HG03095 (cell line): ENCODE measurements around the gene PLEKHJ1.
"Not testable (repeated sequence)": the region's sequence is repeated elsewhere in the genome, so short reads cannot be mapped to it uniquely, and the experiment has no call there.

ENCODE experiments used
- ATAC-seq: cut with Tn5 transposase; IDR thresholded peaks from one replicate; pipeline ENCODE4 v1.9.1; 2021; ENCODE audit warnings: moderate library complexity; ENCODE audit not compliant: unreplicated experiment

The PLEKHJ1 gene

GRCh38 chr19:2201473-2202148, 34.5 kb downstream of the PLEKHJ1 start:
- no peak for ATAC-seq

DNA sequence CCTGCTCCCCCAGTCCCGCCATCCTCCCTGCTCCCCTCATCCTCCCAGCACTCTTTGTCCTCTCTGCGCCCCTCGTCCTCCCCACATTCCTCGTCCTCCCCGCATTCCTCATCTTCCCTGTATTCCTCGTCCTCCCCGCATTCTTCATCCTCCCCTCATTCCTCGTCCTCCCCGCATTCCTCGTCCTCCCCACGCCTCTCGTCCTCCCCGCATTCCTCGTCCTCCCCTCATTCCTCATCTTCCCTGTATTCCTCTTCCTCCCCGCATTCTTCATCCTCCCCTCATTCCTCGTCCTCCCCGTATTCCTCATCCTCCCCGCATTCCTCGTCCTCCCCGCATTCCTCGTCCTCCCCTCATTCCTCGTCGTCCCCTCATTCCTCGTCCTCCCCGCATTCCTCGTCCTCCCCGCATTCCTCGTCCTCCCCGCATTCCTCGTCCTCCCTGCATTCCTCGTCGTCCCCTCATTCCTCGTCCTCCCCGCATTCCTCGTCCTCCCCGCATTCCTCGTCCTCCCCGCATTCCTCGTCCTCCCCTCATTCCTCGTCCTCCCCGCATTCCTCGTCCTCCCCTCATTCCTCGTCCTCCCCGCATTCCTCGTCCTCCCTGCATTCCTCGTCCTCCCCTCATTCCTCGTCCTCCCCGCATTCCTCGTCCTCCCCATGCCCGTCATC, 35.4 kb downstream of the PLEKHJ1 start:
- ATAC-seq = not testable (repeated sequence)

DNA sequence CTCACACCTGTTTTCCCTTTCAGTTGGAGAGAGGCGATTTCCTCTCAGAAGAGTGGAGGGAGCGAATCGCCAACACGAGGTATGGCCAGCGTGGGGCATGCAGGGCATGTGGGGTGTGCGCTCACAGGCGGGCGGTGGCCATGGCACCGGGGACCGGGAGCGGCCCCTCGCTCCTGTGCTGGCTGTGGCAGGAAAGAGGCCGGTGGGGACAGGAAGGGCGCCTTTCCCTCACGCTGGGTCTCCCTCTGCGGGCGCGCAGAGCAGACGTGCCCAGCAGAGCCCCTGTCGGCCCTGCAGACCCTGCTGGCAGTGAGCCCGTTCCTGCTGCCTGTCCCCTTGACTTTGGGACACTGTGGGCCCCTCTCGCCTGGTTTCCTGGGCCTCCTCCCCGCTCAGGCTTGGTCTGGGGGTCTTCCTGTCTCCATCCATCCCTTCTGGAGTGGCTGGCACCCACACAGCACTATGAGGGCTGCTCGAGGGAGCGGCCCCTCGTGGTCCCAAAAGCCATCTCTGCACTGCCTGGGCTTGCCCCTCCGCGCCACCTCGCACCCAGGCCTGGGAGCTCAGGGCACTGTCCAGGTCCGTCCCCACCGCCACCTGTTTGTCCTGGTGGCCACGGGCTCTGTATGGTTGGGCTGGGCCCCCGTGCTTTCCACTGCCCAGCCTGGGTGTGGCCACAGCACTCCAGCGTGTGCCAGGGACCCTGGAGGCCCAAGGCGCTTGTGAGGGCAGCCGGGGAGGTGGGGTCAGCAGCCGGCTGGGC, 36.1 kb downstream of the PLEKHJ1 start:
- no peak for ATAC-seq

DNA sequence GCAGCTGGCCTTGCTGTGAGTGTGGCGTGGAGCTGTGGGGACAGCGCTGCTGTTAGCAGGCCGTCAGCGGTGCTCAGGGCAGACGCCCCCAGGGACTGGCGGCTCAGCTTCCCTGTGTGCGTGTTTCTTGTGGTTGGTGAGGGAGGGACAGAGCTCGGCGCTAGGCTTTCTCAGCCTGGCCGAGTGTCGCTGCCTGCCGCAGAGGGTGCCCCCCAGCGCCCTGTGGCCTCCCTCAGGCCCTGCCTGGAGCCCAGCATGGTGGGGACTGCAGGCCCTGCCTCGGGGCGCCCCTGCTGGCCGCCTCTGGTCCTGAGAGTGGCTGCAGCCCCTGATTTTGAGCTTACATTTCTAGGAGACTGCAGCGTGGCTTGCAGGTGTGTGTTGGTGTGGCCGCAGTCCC, 36.9 kb downstream of the PLEKHJ1 start:
- no peak for ATAC-seq

- no peak for ATAC-seq
Observed at GRCh38 chr19:2198317-2198716, 37.8 kb downstream of the PLEKHJ1 start.

DNA sequence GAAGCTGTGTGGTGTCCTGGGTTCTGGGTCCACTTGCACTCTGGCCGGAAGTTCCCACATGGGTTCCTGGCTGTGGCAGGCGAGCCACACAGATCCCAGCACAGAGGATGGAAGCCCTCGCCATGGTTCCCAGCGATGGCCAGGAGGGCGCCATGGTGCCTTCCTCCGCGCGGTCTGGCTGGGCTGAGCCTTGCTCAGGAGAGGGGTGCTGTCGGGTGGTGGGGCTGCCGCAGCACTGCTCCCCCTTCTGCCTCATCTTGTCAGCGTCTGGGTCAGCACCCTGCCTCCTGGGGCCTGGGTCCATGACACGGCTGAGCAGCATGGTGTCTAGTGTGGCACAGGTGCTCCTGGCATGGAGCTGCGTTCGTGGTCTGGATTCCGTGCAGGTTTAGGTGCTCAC, 38.9 kb downstream of the PLEKHJ1 start:
- no peak for ATAC-seq

GRCh38 chr19:2195914-2196313, 40.2 kb downstream of the PLEKHJ1 start:
- ATAC-seq = no peak

DNA sequence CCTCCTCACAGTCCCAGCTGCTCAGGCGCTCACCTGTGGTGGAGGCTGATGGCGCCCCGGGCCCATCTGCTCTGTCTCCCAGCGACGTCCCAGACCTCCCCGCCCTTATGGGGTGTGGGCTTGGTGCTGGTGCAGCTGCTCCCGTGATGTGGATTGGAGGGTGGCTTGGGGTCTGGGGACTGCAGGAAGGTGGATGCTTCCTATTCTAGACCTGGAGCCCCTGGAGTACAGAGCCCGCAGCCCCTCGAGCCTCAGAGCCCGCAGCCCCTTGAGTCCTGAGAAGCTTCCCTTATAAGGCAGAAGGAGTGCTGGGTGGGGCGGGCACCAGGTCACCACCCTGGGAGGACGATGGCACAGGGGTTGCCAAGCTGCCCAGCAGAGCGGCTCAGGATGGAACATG, 40.8 kb downstream of the PLEKHJ1 start:
- no peak for ATAC-seq

GRCh38 chr19:2194513-2195078, 41.5 kb downstream of the PLEKHJ1 start:
- ATAC-seq = no peak

- no peak for ATAC-seq
Observed at GRCh38 chr19:2193807-2194206, 42.3 kb downstream of the PLEKHJ1 start.

- ATAC-seq = no peak
Observed at GRCh38 chr19:2192862-2193261, 43.3 kb downstream of the PLEKHJ1 start.

- no peak for ATAC-seq
Observed at GRCh38 chr19:2191456-2192310, 44.4 kb downstream of the PLEKHJ1 start.

DNA sequence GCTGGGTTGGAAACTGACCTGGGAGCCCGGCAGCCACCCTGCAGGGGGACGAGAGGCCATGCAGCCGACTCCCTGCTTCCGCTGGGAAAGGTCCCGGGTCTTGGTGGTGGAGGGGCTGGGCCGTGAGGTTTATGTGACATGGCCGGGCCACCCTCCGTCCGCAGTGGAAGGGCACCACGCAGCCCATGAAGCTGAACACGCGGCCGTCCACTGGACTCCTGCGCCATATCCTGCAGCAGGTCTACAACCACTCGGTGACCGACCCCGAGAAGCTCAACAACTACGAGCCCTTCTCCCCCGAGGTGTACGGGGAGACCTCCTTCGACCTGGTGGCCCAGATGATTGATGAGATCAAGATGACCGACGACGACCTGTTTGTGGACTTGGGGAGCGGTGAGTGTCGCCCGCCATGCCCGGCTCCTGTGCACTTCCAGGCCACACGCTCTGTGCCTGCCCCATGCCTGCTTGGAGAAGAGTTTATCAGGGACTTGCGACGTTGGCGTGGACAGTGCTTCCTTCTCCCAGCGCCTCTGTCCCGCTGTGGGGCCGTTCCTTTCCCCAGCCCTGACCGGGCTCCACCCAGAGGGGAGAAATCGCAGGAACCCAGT, 45.2 kb downstream of the PLEKHJ1 start:
- no peak for ATAC-seq

GRCh38 chr19:2189880-2190279, 46.2 kb downstream of the PLEKHJ1 start:
- ATAC-seq = no peak

DNA sequence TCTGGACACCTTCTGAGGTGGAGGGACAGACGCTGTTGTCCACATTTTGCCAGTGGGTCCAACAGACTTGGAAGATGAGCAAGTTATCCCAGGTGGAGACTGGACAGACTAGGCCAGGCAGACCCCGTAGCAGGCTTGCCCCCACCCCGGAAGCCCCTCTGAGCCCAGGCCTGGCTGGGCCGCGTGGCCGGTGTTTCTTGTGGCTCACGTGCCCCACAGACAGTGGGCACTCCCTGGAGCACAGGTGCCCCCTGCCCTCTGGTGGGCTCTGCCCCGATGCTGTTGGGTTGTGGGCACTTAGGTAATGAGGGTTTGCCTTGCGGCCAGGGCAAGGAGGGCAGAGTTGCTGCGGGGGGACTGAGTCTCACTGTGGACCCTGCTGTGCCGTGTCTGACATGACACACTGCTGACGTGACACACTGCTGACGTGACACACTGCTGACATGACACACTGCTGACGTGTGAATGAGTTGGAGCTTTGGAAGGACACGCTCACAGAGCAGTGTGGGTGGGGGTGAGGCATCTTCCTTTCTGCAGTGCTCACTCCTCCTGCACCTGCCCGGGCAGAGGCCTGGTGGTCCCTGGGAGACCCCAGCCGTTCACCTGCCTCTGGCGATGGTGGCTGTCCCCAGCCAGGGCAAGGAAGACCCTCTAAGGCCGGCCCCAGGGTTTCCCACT, 47.3 kb downstream of the PLEKHJ1 start:
- ATAC-seq = no peak

DNA sequence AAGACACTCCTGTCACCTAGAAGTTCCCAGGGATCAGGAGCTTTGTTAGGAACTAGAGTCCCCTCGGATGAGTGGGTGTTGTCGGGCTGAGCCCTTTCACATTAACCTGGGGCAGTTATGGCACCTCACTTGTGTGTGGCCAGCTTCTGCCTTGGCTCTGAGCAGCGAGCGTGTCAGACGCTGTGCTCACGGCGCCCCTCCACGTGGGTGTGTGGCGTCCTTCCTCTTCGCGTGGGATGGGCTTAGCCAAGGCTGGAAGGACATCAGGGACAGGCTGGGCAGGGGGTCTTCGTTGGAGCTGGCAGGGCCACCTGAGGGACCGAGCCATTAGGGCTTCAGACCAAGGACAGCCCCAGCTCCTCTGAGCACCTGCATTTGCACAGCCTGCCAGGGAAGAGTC, 49.0 kb downstream of the PLEKHJ1 start:
- no peak for ATAC-seq

DNA sequence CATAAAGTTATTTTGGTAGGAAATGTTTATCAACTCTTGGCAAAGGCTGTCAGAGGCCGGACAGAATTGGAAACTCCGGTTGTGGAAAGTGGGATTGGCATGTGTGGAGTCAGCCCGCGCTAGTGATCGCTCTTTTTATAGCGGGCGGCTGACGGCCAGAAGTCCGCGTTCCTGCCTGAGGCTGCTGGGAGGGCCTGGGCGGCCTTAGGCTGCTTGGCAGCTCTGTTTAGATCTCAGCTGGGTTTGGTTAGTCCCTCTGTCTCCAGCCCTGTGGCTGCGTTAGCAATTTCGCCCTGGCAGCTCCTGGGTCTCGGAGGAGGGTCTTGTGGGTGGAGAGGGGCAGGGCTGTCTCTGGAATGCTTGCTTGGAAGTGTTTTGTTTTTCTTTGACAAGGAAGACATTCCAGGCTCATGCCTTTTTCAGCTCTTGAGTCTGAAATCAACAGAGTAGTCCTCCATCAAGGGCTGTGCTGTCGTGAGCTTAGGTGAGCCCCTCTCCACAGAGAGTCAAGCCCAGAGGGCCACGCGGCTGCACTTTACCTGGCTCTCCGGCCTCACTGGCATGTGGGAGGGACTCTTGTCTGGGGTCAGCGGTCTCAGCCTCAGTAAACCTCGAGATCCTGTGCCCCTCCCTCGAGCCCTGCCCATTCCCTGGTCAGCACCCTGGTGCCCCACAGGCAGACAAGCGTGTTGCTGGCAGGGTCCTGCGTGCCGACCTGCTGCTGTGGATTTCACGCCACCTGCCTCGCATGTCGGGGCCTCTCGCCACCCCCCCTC, 49.9 kb downstream of the PLEKHJ1 start:
- ATAC-seq = no peak

- no peak for ATAC-seq
Observed at GRCh38 chr19:2185734-2186070, 50.4 kb downstream of the PLEKHJ1 start.

DNA sequence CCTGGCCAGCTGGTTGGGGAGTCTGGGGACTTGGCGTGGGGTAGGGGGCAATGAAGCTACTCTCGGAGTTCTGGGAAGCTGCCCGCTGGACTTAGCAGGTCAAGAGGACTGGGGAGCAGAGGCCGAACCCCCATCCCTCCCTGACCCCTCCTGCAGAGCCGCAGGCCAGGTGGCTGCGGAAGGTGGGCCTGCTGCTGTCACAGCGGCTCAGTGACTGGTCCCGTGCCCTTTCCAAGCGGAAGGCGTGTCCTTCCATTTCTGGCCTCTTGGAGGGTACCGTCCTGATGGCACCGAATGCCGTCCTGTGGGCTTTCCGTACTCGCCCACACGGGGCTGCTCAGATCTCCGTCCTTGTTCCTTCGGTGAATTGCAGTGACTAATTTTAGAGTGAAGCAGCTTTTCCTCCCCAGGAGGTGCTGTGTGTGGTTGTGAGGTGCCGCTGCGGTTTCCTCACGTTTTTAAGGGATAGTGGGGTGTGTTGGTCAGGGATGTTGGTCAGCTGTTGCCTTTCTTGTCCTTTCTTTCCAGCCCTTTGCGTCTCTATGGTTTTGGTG, 51.6 kb downstream of the PLEKHJ1 start:
- no peak for ATAC-seq
